Dedifferentiated amniotic fluid mesenchymal stem cell (primary cell): ENCODE results near the gene CDX2.

Experiments
- DNase-seq: peaks from one replicate; pipeline ENCODE4 v3.0.0-alpha.2; 2016; ENCODE audit errors: extremely low spot score

CDX2 gene

DNA sequence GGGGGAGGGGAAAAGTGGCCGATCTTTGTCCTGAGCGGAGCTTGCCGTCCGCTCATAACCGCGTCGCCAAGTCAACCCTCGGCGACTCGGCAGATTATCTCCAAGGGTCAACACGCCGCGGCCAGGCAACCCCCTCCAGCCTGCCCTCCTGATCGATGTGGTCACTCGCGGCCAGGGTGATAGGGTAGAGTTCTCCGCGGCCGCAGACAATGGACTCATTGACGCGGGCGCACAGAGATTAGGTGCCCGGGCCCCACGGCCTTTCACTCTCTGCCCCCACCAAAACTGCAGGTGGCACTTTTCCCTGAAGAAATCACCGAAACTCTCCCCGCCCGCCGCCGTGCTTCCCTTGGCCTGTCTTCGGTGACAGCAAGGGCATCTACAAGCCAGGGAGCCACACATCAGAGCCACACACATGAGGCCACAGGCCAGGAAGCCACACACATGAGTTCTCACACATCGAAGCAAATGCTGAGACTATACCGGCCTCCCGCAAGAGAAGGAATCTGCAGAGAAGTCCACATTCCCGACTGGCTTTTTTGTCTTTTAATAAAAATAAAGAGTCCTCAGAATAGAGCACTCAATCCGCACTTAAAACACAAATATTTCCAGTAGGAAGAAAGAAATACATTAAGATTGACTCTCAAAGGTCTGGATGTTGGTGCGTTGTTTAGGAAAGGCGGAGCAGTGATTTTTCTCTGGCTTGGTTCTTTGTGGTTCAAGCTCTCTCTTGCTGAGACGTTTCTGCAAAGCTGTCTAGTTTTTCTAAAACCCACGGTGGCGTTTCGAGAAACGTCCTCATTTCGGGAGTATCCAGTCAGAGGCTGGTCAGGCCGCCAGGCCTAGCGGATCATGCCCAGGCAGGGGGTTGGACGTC, 50.8 kb downstream of the CDX2 start:
- no peak for DNase-seq

DNA sequence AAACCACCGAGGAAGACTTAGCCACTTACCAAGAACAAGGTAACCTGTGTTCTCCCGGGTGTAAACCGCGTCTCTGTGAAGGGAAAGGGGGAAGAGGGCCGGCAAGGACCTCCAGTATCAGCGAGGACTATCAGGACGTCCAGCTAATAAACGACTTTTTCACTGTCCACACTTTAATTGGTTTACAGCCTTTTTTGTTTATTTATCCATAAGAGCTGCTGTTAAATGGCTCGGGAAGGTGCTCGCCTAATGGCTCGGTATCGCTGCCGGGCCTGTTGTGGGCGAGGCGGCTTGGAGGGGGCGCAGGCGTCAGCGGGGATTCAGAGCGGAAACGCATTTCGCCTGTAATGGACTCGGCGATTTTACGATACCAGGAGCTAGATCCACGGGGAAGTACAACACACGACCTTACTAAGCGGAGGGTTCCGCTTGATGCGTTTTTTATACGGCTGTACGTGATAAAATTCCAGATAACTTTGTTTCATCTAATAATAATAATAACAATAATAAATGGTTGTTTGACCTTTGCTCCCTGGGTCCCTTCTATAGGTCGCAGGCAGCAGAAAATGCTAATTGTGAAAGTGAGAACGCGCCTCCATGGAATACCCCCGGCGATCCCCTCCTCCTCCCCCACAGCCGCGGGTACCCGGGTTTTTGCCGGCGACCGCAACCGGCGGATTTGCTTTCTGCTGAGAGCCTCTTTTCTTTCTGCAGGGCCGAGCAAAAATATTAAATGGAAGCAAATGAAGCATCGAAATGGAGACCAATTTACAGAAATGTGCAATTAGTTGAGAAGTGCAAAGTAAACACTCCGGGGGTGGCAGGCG, 51.8 kb downstream of the CDX2 start:
- DNase-seq, result no peak

- no peak for DNase-seq
These were observed 53.6 kb downstream of the CDX2 start for GRCh38 chr13:27915301-27916207.

GRCh38 chr13:27913160-27913559, 56.0 kb downstream of the CDX2 start:
- no peak for DNase-seq

GRCh38 chr13:27911521-27911920, 57.6 kb downstream of the CDX2 start:
- DNase-seq, result no peak
